Endothelial cell of umbilical vein (primary cell): Measurements from ENCODE around the gene INPP4B. TPM values are rescaled to one million over a fixed set of nuclear protein-coding genes. Genes with fewer than 3 reads are reported as not detected.

Experiments used
- BruUV-seq: library from RNA; stranded (reverse); fragments of 400-500 nt; replicated peaks from 2 replicates; lab custom pipeline; 2021; lab: Mats Ljungman, UMichigan
- CTCF ChIA-PET: fragments of 300-600, 350-600 bp; sonication (Branson Sonifier 250); formaldehyde crosslinking; loops from one replicate; lab custom pipeline; 2021; ENCODE audit warnings: antibody characterized with exemption, inconsistent platforms; lab: Charles Lee
- POLR2A ChIA-PET: fragments of 300-600, 350-600 bp; sonication (Branson Sonifier 250); formaldehyde crosslinking; loops from one replicate; lab custom pipeline; 2021; ENCODE audit warnings: antibody characterized with exemption, inconsistent platforms; lab: Charles Lee
- DNase-seq: peaks from one replicate; pipeline ENCODE4 v3.0.0-alpha.2; 2011; ENCODE audit warnings: low read depth, low spot score
- FAIRE-seq: peaks from 2 replicates; lab custom pipeline; 2011; peaks lifted over from hg19 to GRCh38; lab: Jason Lieb, UNC
- H2AFZ ChIP-seq: 2 replicates; pipeline ENCODE4 v1.6.0; 2012; ENCODE audit warnings: low read depth, low read length, control low read depth, inconsistent platforms
- H3K27ac ChIP-seq: 2 replicates; pipeline ENCODE4 v1.5.1; 2011; ENCODE audit warnings: low read depth, mild to moderate bottlenecking, control low read depth, low read length, moderate library complexity; ENCODE audit not compliant: insufficient read depth
- H3K27me3 ChIP-seq, 2 experiments: 2 replicates each; pipeline versions ENCODE4 v1.6.0 to v1.6.1; 2011; ENCODE audit warnings: low read length in 2 of 2, mixed read lengths in 1 of 2; ENCODE audit not compliant: control insufficient read depth in 2 of 2, insufficient read depth in 2 of 2
- H3K36me3 ChIP-seq, 2 experiments: 2 replicates in 1 of 2; 3 replicates in 1 of 2; pipeline ENCODE4 v1.5.1; 2011; ENCODE audit warnings: low read length in 2 of 2, mild to moderate bottlenecking in 1 of 2, moderate library complexity in 1 of 2; ENCODE audit not compliant: control insufficient read depth in 2 of 2, insufficient read depth in 2 of 2; ENCODE audit errors: extremely low read depth in 1 of 2
- H3K4me1 ChIP-seq: 3 replicates; pipeline ENCODE4 v1.5.1; 2011; ENCODE audit warnings: mild to moderate bottlenecking, low read length; ENCODE audit not compliant: control insufficient read depth, insufficient read depth; ENCODE audit errors: extremely low read depth
- H3K4me2 ChIP-seq: 2 replicates; pipeline ENCODE4 v1.6.1; 2011; ENCODE audit warnings: low read length, control low read depth, mixed read lengths; ENCODE audit not compliant: insufficient read depth
- H3K4me3 ChIP-seq, 3 experiments: fragments of 200-600 bp in 1 of 3; sonication (generic), shearing (Covaris generic) in 1 of 3; replicated peaks in 1 of 3; 2 replicates each; pipeline ENCODE4 v1.5.1; 2011 to 2016; ENCODE audit warnings: control low read depth in 3 of 3, low read length in 3 of 3, mild to moderate bottlenecking in 2 of 3, inconsistent platforms in 1 of 3, low read depth in 1 of 3, moderate library complexity in 1 of 3; ENCODE audit not compliant: insufficient read depth in 1 of 3
- H3K79me2 ChIP-seq: 2 replicates; pipeline ENCODE4 v1.6.0; 2012; ENCODE audit warnings: low read length, inconsistent platforms; ENCODE audit not compliant: control insufficient read depth, insufficient read depth
- H3K9ac ChIP-seq: replicated peaks from 2 replicates; pipeline ENCODE3; 2011; ENCODE audit warnings: low read length, control low read depth; ENCODE audit not compliant: insufficient read depth; ENCODE audit errors: extremely low read depth
- H3K9me1 ChIP-seq: replicated peaks from 3 replicates; pipeline ENCODE4 v1.6.0; 2011; ENCODE audit warnings: mild to moderate bottlenecking, low read length; ENCODE audit not compliant: control insufficient read depth, insufficient read depth; ENCODE audit errors: extremely low read depth
- H3K9me3 ChIP-seq: replicated peaks from 2 replicates; pipeline ENCODE4 v1.5.1; 2012; ENCODE audit warnings: low read length, inconsistent platforms; ENCODE audit not compliant: control insufficient read depth, insufficient read depth
- H4K20me1 ChIP-seq: replicated peaks from 2 replicates; pipeline ENCODE3; 2011; ENCODE audit warnings: mild to moderate bottlenecking, low read length; ENCODE audit not compliant: control insufficient read depth, insufficient read depth; ENCODE audit errors: extremely low read depth
- CTCF ChIP-seq, 2 donors: IDR thresholded peaks; 1 replicate in 1 of 2; 2 replicates in 1 of 2; pipeline ENCODE4 v1.5.1; 2011; ENCODE audit warnings: low read length in 2 of 2, mild to moderate bottlenecking in 2 of 2, moderate library complexity in 2 of 2, control low read depth in 1 of 2, inconsistent platforms in 1 of 2, low read depth in 1 of 2; ENCODE audit not compliant: insufficient read depth in 1 of 2; ENCODE audit errors: extremely low read depth in 1 of 2
- EZH2 ChIP-seq: IDR thresholded peaks from 2 replicates; pipeline ENCODE4 v1.6.1; 2012; ENCODE audit warnings: borderline replicate concordance, low read depth, mild to moderate bottlenecking, moderate library complexity, low read length, inconsistent platforms; ENCODE audit not compliant: severe bottlenecking
- FOS ChIP-seq: IDR thresholded peaks from 2 replicates; pipeline ENCODE4 v1.6.1; 2011; ENCODE audit warnings: mild to moderate bottlenecking, low read length, moderate library complexity, borderline replicate concordance; ENCODE audit not compliant: insufficient read depth
- GATA2 ChIP-seq: IDR thresholded peaks from 2 replicates; pipeline ENCODE4 v1.7.0; 2011; ENCODE audit warnings: low read depth, mild to moderate bottlenecking, moderate library complexity, mixed read lengths, low read length; ENCODE audit not compliant: insufficient read length, insufficient read depth
- JUN ChIP-seq: IDR thresholded peaks from 2 replicates; pipeline ENCODE4 v1.6.1; 2011; ENCODE audit warnings: borderline replicate concordance, low read depth; ENCODE audit not compliant: insufficient read length, insufficient read depth
- MAX ChIP-seq: IDR thresholded peaks from 2 replicates; pipeline ENCODE4 v1.6.1; 2011; ENCODE audit not compliant: insufficient read depth, insufficient read length
- MYC ChIP-seq: IDR thresholded peaks from one replicate; pipeline ENCODE4 v1.6.1; 2011; ENCODE audit warnings: mild to moderate bottlenecking, low read depth, low read length
- POLR2A ChIP-seq: IDR thresholded peaks from 2 replicates; pipeline ENCODE4 v1.6.1; 2012; ENCODE audit warnings: low read depth, mild to moderate bottlenecking, control low read depth, low read length
- POLR2AphosphoS5 ChIP-seq: IDR thresholded peaks from 2 replicates; pipeline ENCODE4 v1.6.1; 2012; ENCODE audit warnings: low read depth, mild to moderate bottlenecking, control low read depth, low read length, moderate library complexity; ENCODE audit not compliant: insufficient read depth
- dilution Hi-C: fragments of 300-500 bp; cut with MboI; formaldehyde crosslinking; loops from one replicate; pipeline ENCODE4 v1.15.0; 2019; ENCODE audit warnings: low sequenced_read_pairs; ENCODE audit not compliant: extremely low pct_ligation_motif_present
- intact Hi-C: fragments of 100-400 bp; cut with micrococcal nuclease; formaldehyde crosslinking; loops from one replicate; pipeline ENCODE4 v1.10.0; 2022
- polyA plus RNA-seq, 4 experiments: library from polyadenylated mRNA; depleted of rRNA in 3 of 4; stranded (reverse) in 3 of 4; unstranded in 1 of 4; fragments of >200 nt; gene quantifications; 2 replicates each; pipeline versions ENCODE4 v1.2.1 to v1.2.3, GENCODE V29; 2011 to 2012; ENCODE audit warnings: missing spikeins in 1 of 4
- total RNA-seq: library from RNA; stranded (reverse); gene quantifications from 2 replicates; pipeline ENCODE4 v1.2.3, GENCODE V29; 2021

INPP4B gene
- total and polyA plus RNA-seq, 2 donors (not counting 3 experiments of a cell fraction or from before 2014, with no cell fraction given), result 0.41 to 3.1 TPM

GRCh38 chr4:142721187-142721586 is 124.9 kb downstream of the INPP4B start:
- no peak overlapping the region for H3K27ac ChIP-seq
- no peak overlapping the region for H3K4me3 ChIP-seq
- H2AFZ ChIP-seq, result no peak overlapping the region
- dilution Hi-C loops, result no loop called here
- ChIA-PET CTCF (interaction anchor here (0.7 to 4.4 kb wide), 7 partner anchors 368 to 1375 kb away, joined by 3 to 91 read pairs (median 4); no protein-coding TSS in a partner anchor), POLR2A (no interaction called here)
- DNase-seq, result no peak
- no peaks in the 10 kb centered on the region for H3K79me2 ChIP-seq
- no TSS peak for BruUV-seq
- no peak for TF ChIP-seq POLR2AphosphoS5
- TF ChIP-seq MYC, result no peak
- no peak for TF ChIP-seq EZH2
- no peak for TF ChIP-seq JUN
- no peak for TF ChIP-seq FOS
- no peak for TF ChIP-seq CTCF (IDR thresholded peaks at IDR 0.05; ENCODE audit: extremely low read depth in 1 of 2, insufficient read depth in 1 of 2, low read depth in 1 of 2, low read length in 2 of 2)
- TF ChIP-seq MAX, result no peak
- TF ChIP-seq POLR2A, result no peak
- no peak for TF ChIP-seq GATA2
- FAIRE-seq, result no peak
- no peaks in the 10 kb centered on the region for H4K20me1 ChIP-seq
- peaks cover 3 to 6% of the 10 kb centered on the region in 2 experiments for H3K27me3 ChIP-seq
- H3K4me1 ChIP-seq, result no peaks in the 10 kb centered on the region
- H3K9me1 ChIP-seq, result no peaks in the 10 kb centered on the region
- no peaks in the 10 kb centered on the region for H3K9me3 ChIP-seq
- intact Hi-C loops, result loop anchor here (5.0 to 10.0 kb wide), 3 partner anchors 121 to 1416 kb away; no protein-coding TSS in a partner anchor
- no peak overlapping the region for H3K9ac ChIP-seq
- no peak overlapping the region for H3K4me2 ChIP-seq
- no peaks in the 10 kb centered on the region for H3K36me3 ChIP-seq
